Stimulated activated CD8-positive, alpha-beta memory T cell treated with anti-CD3 and anti-CD28 coated beads, Interleukin-7, amount 100 ng/mL, for 4 hours (primary cell): ENCODE measurements around the gene CX3CR1.

Experiments
- DNase-seq, 2 donors: peaks; one replicate each; pipeline ENCODE4 v3.0.0-alpha.2; 2020; ENCODE audit warnings: low read depth in 2 of 2

The CX3CR1 gene

GRCh38 chr3:39222939-39223338 is 56.9 kb downstream of the CX3CR1 start:
- no peak for DNase-seq

DNA sequence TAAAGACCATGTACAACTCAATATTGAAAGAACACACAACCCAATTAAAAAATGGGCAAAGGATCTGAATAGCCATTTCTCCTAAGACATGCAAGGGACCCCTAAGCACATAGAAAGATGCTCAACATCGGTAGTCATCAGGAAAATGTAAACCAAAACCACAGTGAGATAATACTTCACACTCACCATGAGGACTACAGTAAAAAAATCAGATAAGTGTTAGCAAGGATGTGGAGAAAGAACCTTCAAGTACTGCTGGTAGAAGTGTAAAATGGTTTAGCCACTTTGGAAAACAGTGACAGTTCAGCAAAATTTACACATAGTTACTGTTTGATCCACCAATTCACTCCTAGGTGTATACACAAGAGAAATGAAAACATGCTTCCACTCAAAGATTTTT is 57.4 kb downstream of the CX3CR1 start:
- no peak for DNase-seq

GRCh38 chr3:39221141-39221530 is 58.7 kb downstream of the CX3CR1 start:
- DNase-seq = no peak

- no peak for DNase-seq
Measured at GRCh38 chr3:39220407-39221140, 59.3 kb downstream of the CX3CR1 start.

- no peak for DNase-seq
Measured at GRCh38 chr3:39219702-39220101, 60.1 kb downstream of the CX3CR1 start.

DNA sequence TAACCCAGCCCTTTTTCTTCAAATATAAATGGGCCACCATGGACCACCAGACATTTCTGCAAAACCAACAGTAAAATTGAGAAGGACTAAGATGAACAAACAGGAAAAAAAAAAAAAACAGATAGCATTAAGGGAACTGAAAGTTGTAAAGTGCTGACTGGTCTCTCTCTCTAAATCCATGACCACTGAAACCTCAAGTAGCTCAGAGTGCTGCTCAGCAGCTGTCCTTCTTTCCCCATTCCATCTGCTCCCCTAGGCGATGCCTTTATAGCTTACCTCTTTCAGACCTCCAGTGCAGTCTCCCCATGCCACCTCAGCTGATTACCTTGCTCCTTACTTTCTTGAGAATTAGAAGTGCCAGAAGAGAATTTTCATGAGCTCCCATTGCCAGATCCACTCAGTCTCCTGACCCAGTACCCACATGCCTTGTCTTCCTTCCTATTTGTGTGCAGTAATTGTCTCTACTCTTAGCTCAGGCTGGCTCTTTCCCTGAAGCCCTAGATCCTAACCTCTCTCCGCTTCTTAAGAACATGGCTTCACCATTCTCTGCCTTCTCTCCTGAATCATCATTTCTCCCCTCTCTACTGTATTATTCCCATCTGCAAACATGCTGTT is 63.6 kb downstream of the CX3CR1 start:
- DNase-seq = no peak

DNA sequence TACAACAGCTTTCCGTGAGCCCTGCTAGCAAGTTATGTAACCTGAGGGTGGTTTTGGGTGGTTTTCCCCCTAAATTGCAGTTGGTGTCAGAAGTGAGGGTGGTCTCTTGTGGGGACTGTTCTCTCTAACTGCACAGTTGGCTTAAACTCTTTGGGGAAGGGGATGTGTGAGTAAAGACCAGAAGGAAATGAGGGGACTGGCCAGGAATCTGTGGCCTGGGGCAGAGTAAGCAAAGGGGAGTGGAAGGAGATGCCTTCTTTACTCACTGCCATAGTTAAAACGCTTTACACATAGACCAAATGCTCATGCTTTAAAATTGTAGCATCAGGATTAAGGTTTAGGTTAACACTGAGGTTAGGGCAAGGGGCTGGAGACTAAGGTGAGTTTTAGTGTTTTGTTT is 66.2 kb downstream of the CX3CR1 start:
- no peak for DNase-seq
